ENCODE results near the gene PPP2R2D. TPM values are rescaled to one million over a fixed set of nuclear protein-coding genes. Genes with fewer than 3 reads are reported as not detected.

Gene PPP2R2D
- total RNA-seq, 2 experiments from 2014 or later: 36.5 to 37.5 TPM

GRCh38 chr10:131993275-131993674 lies 92.5 kb downstream of the PPP2R2D start:
- Mint-ChIP-seq H3K27ac (no peak overlapping the region), H3K4me1 (ENCODE audit: low read depth) (no peaks in the 10 kb centered on the region), H3K36me3 (ENCODE audit: low read depth) (no peaks in the 10 kb centered on the region), H3K4me3 (no peak overlapping the region), H3K9me3 (ENCODE audit: insufficient read depth) (no peaks in the 10 kb centered on the region), H3K27me3 (ENCODE audit: low read depth) (peaks cover 3% of the 10 kb centered on the region)
- ATAC-seq (no peak), DNase-seq (no peak)
- CTCF ChIA-PET: no interaction called here
- POLR2A ChIA-PET: no interaction called here

GRCh38 chr10:131994435-131994834 lies 93.6 kb downstream of the PPP2R2D start:
- Mint-ChIP-seq H3K27ac (no peak overlapping the region), H3K4me3 (no peak overlapping the region), H3K4me1 (ENCODE audit: low read depth) (no peaks in the 10 kb centered on the region), H3K27me3 (ENCODE audit: low read depth) (peaks cover 3% of the 10 kb centered on the region), H3K36me3 (ENCODE audit: low read depth) (no peaks in the 10 kb centered on the region), H3K9me3 (ENCODE audit: insufficient read depth) (no peaks in the 10 kb centered on the region)
- DNase-seq (no peak), ATAC-seq (no peak)
- ChIA-PET POLR2A (no interaction called here), CTCF (interaction anchor here (0.9 to 1.3 kb wide), 2 partner anchors 28 to 109 kb away, joined by 3 to 5 read pairs; no protein-coding TSS in a partner anchor)

- no peak overlapping the region for H3K4me3 Mint-ChIP-seq
- peaks cover 3% of the 10 kb centered on the region for H3K27me3 Mint-ChIP-seq (ENCODE audit: low read depth)
- no peaks in the 10 kb centered on the region for H3K9me3 Mint-ChIP-seq (ENCODE audit: insufficient read depth)
- CTCF ChIA-PET: no interaction called here
- DNase-seq: no peak
- no peak overlapping the region for H3K27ac Mint-ChIP-seq
- H3K4me1 Mint-ChIP-seq (ENCODE audit: low read depth): no peaks in the 10 kb centered on the region
- no peak for ATAC-seq
- no peaks in the 10 kb centered on the region for H3K36me3 Mint-ChIP-seq (ENCODE audit: low read depth)
- POLR2A ChIA-PET: no interaction called here
Observed at GRCh38 chr10:131996466-131997365, 95.9 kb downstream of the PPP2R2D start.

- POLR2A ChIA-PET: no interaction called here
- no peaks in the 10 kb centered on the region for H3K4me1 Mint-ChIP-seq (ENCODE audit: low read depth)
- no peak overlapping the region for H3K4me3 Mint-ChIP-seq
- CTCF ChIA-PET: no interaction called here
- ATAC-seq: no peak
- H3K27ac Mint-ChIP-seq: no peak overlapping the region
- H3K9me3 Mint-ChIP-seq (ENCODE audit: insufficient read depth): no peaks in the 10 kb centered on the region
- H3K36me3 Mint-ChIP-seq (ENCODE audit: low read depth): no peaks in the 10 kb centered on the region
- no peak for DNase-seq
- peaks cover 1% of the 10 kb centered on the region for H3K27me3 Mint-ChIP-seq (ENCODE audit: low read depth)
Observed at GRCh38 chr10:131997366-131998049, 96.7 kb downstream of the PPP2R2D start.

- Mint-ChIP-seq H3K27ac (no peak overlapping the region), H3K4me1 (ENCODE audit: low read depth) (no peaks in the 10 kb centered on the region), H3K9me3 (ENCODE audit: insufficient read depth) (no peaks in the 10 kb centered on the region), H3K36me3 (ENCODE audit: low read depth) (no peaks in the 10 kb centered on the region), H3K4me3 (no peak overlapping the region), H3K27me3 (ENCODE audit: low read depth) (no peaks in the 10 kb centered on the region)
- CTCF ChIA-PET: no interaction called here
- POLR2A ChIA-PET: no interaction called here
- DNase-seq (no peak), ATAC-seq (no peak)
Observed at GRCh38 chr10:131998050-131998844, 97.4 kb downstream of the PPP2R2D start.

- POLR2A ChIA-PET: no interaction called here
- H3K27ac Mint-ChIP-seq: no peak overlapping the region
Observed at GRCh38 chr10:131998845-131999681, 98.3 kb downstream of the PPP2R2D start.

GRCh38 chr10:132001238-132001972 lies 100.6 kb downstream of the PPP2R2D start:
- peaks cover 7% of the 10 kb centered on the region for H3K9me3 Mint-ChIP-seq (ENCODE audit: insufficient read depth)
- no peaks in the 10 kb centered on the region for H3K36me3 Mint-ChIP-seq (ENCODE audit: low read depth)
- peaks cover 7% of the 10 kb centered on the region for H3K4me1 Mint-ChIP-seq (ENCODE audit: low read depth)
- ATAC-seq (no peak), DNase-seq (no peak)
- CTCF ChIA-PET: interaction anchor here (0.8 to 1.1 kb wide), 2 partner anchors 21 kb away, joined by 3 read pairs; no protein-coding TSS in a partner anchor
- peak overlapping the region; percentile 18 for H3K4me3 Mint-ChIP-seq
- POLR2A ChIA-PET: no interaction called here
- H3K27ac Mint-ChIP-seq: no peak overlapping the region
- H3K27me3 Mint-ChIP-seq (ENCODE audit: low read depth): no peaks in the 10 kb centered on the region

More at GRCh38 chr10:131998845-131999681, 98.3 kb downstream of the PPP2R2D start:
- H3K9me3 Mint-ChIP-seq (ENCODE audit: insufficient read depth): no peaks in the 10 kb centered on the region
- ATAC-seq: no peak
- H3K27me3 Mint-ChIP-seq (ENCODE audit: low read depth): no peaks in the 10 kb centered on the region
- CTCF ChIA-PET: interaction anchor here (0.9 to 1.0 kb wide), 2 partner anchors 18 to 24 kb away, joined by 3 read pairs; no protein-coding TSS in a partner anchor
- no peak overlapping the region for H3K4me3 Mint-ChIP-seq
- H3K4me1 Mint-ChIP-seq (ENCODE audit: low read depth): no peaks in the 10 kb centered on the region
- no peaks in the 10 kb centered on the region for H3K36me3 Mint-ChIP-seq (ENCODE audit: low read depth)
- no peak for DNase-seq

- no peak for DNase-seq
- CTCF ChIA-PET: interaction anchor here (0.8 kb wide), 1 partner anchor 21 kb away, joined by 3 read pairs; no protein-coding TSS in a partner anchor
- POLR2A ChIA-PET: no interaction called here
- Mint-ChIP-seq H3K36me3 (ENCODE audit: low read depth) (no peaks in the 10 kb centered on the region), H3K27ac (no peak overlapping the region), H3K9me3 (ENCODE audit: insufficient read depth) (peaks cover 7% of the 10 kb centered on the region), H3K4me3 (no peak overlapping the region), H3K27me3 (ENCODE audit: low read depth) (no peaks in the 10 kb centered on the region), H3K4me1 (ENCODE audit: low read depth) (peaks cover 9% of the 10 kb centered on the region)
- no peak for ATAC-seq
Observed at GRCh38 chr10:132002004-132002403, 101.2 kb downstream of the PPP2R2D start.

GRCh38 chr10:132003282-132003924 lies 102.6 kb downstream of the PPP2R2D start:
- no peak for ATAC-seq
- Mint-ChIP-seq H3K27me3 (ENCODE audit: low read depth) (peaks cover 2% of the 10 kb centered on the region), H3K4me3 (no peak overlapping the region), H3K36me3 (ENCODE audit: low read depth) (no peaks in the 10 kb centered on the region), H3K4me1 (ENCODE audit: low read depth) (peaks cover 10% of the 10 kb centered on the region), H3K27ac (no peak overlapping the region), H3K9me3 (ENCODE audit: insufficient read depth) (peaks cover 7% of the 10 kb centered on the region)
- CTCF ChIA-PET: no interaction called here
- DNase-seq: no peak
- POLR2A ChIA-PET: no interaction called here

GRCh38 chr10:132004052-132004451 lies 103.2 kb downstream of the PPP2R2D start:
- DNase-seq (no peak), ATAC-seq (no peak)
- ChIA-PET POLR2A (no interaction called here), CTCF (no interaction called here)
- Mint-ChIP-seq H3K36me3 (ENCODE audit: low read depth) (no peaks in the 10 kb centered on the region), H3K4me3 (no peak overlapping the region), H3K9me3 (ENCODE audit: insufficient read depth) (peaks cover 7% of the 10 kb centered on the region), H3K27me3 (ENCODE audit: low read depth) (peaks cover 7% of the 10 kb centered on the region), H3K4me1 (ENCODE audit: low read depth) (peaks cover 10% of the 10 kb centered on the region), H3K27ac (no peak overlapping the region)

All from activated CD8-positive, alpha-beta T cell treated with anti-CD3 and anti-CD28 coated beads, Interleukin-2, amount 10 ng/mL, durations not matched to agents 7 days and 5 days (primary cell).